CD4-positive, alpha-beta T cell treated with Interleukin-6 at 100 ng/mL for 8 hours (primary cell): ENCODE data around the gene SGPP2.
"Not testable (repeated sequence)": the region's sequence is repeated elsewhere in the genome, so short reads cannot be mapped to it uniquely, and the experiment has no call there.

Source experiments
- DNase-seq: peaks from one replicate; pipeline ENCODE4 v3.0.0-alpha.2; 2020; ENCODE audit warnings: mixed read lengths, low spot score

Gene SGPP2

DNA sequence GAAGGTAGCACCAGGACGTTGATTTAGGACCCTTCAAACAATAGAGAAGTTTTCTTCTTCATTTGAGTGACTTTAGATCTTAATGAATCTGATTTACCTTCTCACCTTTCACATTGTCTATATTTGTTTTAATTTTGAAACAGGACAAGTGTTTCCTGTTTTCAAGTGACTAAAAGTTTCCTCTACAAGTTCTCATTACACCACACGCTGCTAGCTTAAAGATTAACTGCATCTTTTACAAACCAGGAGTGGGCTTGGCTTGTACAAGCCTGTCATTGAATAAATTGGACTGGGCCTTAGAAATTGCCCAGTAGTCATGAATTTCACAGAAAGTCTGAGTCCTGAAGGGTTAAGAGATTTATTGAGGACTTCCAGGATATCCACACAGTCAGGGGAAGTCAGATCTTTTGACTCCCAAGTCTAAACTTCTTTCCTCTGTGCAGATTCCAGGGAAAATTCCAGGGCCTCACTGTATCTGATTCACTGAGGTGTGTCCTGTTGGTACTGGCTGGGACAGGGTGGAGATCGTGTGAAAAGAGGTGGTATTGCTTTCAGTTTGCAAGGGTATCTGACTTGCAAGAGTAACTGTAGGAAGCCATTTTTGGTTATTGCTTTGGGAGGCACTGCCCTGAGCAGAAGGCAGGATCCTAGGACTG, 3.4 kb downstream of the SGPP2 start:
- no peak for DNase-seq

DNA sequence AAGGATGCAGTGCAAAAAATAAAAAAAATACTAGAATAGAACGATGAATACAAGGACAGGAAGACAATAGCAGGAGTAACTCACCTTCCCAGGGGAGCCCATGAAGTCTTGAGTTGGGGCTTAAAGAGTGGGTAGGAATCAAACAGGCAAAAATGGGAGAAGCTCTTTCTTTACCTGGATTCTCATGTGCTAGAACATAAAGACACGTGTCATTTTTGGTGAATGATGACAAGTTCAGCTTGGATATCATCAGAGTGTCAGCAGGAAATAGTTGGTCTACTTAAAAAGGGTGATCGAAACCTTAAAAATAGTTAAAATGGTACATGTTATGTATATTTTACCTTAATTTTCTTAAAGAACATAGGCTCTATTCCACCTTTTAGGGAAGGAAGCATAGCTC, 5.7 kb downstream of the SGPP2 start:
- no peak for DNase-seq

DNA sequence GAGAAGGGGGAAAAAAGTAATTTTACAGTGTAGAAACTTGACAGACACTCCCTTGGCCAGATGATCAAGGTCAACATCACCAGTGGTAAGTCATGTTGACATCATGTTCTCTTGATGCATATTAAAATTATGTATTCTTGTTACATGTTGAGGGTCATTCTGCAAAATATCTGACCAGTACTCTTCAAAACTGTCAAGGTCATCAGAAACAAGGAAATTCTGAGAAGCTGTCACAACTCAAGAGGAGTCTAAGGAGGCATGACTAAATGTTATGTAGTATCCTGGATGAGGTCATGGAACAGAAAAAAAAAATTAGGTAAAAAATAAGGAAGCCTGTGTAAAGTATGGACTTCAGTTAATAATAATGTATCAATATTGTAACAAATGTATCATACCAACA, 6.3 kb downstream of the SGPP2 start:
- no peak for DNase-seq

DNA sequence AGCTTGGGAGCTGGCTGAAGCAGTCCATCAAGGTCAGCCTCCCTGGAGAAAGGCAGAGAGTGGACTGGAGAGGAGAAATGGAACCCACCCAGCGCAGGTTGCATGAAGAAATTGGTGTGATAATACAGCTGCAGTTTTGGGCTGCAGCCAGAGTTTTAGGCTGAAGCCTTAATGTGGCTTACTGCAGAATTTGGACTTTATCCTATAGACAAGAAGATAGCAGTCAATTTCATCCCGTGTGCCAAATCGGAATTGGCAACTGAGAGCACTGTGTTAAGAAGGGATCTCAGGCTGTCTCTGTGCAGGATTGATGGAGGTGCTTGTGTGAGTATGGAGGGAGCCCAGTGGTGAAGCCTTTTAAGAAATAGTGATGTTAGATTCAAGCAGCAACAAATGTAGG, 7.5 kb downstream of the SGPP2 start:
- no peak for DNase-seq

DNA sequence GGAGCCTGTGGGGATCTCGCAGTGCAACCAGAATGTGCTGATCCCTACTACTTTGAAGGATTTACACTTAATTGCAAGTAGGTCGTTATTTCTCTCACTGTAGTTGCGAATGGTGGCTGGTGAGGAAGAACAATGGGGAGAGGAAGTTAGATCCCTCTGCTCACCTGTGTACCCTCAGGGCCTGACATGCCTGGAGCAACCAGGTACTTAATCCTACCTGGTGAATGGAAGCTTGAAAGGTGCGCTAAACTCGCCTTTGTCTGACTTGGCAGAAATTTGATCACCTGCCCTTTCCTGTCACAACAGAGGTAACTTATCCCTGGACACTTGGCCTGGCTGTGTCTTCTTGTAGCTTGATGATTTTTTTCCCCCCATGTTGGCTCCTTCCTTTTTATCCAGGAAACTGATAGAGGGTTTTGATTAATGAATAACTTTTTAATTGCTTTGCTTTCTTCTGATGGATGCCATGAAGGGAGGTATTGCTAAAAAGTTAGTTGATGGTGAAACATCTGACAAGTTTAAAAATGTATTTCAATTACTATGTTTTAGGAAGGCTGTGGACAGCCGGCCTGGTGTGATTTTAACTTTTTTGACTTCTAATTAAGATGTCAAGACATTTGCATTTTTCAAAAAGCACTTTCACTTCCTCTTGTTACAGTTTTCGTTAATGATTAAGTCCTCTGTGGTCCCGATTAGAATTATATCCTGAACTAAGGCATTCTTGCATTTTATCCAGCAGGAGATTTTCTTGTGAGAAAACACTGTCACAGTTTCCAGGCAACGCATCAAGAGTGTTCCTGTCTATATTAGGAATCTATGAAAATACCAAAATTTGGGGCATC, 9.2 kb downstream of the SGPP2 start:
- DNase-seq: no peak

DNA sequence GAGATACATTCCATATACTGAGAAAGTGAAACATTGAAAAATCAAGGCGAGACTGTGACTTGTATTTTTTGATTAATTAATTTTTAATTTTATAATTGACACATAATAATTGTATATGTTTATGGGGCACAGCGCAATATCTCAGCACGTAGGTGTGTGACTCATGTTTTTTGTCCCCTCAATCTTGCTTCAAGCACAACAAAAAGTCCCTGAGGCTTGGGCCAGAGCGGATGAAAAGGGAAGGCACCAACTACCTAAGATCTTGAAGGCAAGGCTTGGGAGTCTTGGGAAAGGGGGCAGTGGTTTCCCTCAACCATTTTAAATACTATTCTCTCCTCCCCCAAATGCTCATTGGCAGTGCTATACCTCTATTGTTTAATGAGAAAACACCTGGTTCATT, 9.9 kb downstream of the SGPP2 start:
- no peak for DNase-seq

DNA sequence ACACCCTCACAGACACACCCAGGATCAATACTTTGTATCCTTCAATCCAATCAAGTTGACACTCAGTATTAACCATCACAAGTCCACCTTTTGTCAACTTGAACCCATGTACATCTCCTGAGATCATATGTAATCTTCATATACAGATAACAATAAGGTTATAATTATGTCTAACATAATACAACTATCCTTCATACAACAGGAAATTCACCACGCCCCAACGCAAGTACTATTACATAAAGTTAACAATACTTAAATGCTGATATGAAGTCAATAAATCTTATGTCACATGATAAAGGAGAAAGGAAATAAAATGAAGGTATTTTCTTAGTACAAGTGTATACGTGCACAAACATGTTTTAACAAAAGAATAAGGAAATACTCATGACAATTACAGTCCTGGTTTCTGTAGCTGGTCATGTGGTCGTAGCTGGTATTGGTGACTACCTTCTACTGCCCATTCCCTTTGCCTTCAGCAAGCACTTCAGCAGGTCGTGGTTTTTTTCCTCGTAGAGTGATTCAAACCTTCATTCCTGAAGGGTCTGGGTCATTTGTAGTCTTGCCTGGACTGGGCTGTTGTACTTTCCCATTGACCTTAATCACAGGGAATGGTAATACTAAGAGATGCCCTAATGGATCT, 11.2 kb downstream of the SGPP2 start:
- DNase-seq: not testable (repeated sequence)

DNA sequence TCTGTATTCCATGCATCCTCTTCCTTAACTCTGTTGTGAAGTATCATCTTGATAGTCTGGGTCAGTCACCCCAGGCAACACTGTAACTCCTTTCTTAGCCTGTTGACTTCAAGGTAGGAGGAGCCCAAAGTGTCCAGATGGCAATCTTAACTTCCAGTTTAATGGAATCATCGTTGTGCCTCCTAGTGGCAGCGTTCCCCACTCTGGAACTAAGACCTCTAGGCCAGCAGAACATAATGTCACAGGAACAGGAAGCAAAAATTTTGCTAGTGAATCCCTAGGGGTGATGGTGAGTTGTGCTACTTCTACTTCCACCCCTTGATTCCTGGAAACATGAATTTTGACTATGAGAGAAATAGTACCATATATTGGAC, 11.7 kb downstream of the SGPP2 start:
- DNase-seq: no peak

DNA sequence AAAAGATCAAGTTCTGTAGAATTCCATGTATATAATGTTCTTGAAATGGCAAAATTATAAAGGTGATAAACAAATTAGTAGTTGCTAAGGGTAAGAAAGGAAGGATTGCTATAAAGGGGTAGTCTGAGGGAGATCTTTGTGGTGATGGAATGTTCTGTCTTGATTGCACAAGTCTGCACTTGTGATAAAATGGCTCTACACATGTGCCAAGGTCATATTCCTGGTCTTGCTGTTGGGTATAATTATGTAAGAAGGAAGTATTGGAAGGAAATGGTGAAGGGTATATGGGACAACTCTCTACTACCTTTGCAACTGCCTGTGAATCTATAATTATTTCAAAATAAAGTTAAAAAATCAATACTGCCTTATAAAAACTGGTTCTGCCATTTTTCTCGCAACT, 15.3 kb downstream of the SGPP2 start:
- no peak for DNase-seq

DNA sequence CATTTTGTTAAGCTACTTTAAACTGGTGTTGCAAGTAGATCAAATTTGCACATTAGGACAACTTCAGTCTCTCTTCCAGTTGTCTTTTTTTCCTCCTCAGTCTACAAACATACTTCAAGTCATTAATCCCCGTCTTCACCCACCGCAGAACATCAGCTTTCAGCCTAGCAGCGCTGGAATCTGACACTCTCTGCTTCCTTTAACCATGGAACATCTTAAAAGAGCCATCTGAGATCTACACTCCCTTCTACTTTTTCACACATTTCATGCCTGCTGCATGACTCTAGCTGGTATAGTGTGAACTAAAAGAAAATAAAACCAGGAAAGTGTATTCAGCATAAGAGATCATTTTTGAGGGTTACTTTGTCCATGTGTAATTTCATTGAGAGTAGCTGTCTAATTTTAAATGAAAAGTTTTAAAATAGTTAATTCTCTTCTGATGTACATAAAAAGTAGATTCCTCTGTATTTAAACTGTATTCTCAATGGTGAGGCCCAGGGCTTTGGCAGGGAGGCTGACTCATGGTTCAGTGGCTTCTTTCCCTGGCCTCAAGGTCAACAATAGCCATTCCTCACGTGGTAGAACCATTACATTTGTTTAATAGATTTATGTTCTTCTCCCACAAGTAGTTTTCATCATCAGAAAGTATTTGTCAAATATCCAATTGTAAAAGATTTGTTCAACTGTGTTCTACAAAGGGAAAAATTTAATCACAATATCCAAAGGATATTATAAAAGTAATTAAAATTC, 16.5 kb downstream of the SGPP2 start:
- DNase-seq: no peak

DNA sequence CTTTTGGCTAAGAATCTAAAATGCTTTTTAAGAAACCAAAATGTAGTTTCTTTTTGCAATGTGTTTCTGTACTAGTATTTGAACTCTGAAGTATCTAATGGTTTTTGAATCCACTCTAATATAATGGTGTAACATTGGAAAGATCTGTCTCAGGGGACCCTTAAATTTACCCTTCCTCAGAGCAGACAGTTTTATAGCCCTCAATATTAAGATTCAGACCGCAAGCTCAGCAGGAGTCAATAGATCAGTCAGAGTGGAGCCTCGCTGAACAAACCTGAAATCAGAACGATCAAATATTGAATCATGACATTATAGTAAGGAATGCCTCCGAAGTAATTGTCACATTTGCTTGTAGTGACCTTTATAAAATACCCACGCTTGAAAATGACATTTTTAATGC, 18.3 kb downstream of the SGPP2 start:
- DNase-seq: no peak

DNA sequence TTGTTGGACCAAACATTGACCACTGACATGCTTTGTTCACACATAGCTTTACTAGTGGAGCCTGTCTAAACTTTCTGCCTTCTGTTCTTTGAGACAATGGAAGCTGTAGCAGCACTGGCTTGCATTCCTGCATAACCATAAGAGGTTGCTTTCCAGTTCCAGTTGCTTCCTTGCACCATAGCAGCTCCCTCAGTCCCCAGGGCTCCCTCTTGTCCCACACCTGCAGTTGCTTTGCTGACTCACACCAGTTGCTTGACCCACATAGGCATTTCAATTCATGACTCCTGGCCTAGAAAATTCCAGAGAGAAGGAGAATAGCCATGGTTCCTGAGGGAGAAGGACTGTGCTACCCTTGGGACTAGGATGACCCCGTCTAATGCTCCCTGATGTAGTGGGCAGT, 20.9 kb downstream of the SGPP2 start:
- DNase-seq: no peak

DNA sequence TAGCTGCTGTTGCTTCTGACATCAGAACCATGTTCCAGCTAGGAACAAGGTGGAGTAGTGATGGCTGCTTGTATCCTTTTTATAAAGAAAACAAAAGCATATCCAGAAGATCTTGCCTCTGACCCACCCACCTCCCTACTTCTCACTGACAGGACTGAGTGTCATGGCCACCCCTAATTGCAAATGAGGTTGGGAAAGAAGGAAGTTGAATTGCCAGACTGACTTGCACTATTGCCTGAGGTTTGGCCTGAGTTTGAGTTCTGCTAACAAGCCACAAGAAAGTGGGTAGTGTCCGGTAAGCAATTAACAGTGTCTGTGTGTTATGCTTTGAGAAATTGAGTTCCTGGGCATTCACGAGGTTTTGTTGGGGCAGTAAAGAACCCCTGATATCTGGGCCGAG, 22.8 kb downstream of the SGPP2 start:
- no peak for DNase-seq

DNA sequence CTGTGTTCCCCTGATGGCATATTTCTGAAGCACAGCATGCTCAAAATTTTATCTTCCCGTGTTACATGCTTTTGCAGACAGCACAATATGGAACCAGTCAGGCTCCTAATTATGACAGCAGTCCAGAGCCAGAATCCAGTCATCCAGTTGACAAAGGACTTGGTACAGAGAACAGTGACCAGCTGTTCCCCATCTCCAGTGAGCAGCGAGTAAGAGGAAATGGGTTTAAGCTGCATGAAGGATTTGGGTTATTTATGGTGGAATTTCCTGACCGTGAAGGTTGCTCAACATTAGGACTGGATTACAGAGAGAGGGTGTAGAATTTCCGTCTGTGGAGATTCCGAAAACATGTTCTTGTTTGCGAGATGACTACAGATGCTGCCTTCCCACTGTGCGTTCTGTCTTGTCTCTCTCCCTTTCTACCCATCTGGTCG, 24.4 kb downstream of the SGPP2 start:
- no peak for DNase-seq

DNA sequence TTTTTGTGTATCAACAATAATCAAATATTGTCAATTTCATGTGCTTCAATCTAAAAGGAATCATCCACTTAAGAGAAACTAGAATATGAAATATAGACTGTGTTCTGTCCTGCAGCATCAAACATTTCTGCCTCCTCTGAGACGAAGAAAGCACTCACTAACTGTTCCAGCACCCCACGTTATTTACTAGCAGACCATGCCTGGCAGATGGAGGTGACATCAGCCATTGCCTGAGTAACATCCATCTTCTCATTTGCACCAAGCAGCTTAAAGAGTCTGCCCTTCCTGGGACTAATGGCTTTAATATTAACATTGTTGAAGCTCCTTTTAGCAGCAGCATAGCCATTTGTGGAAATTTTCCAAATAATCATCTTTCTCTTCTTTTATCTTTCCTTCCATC, 25.7 kb downstream of the SGPP2 start:
- no peak for DNase-seq

DNA sequence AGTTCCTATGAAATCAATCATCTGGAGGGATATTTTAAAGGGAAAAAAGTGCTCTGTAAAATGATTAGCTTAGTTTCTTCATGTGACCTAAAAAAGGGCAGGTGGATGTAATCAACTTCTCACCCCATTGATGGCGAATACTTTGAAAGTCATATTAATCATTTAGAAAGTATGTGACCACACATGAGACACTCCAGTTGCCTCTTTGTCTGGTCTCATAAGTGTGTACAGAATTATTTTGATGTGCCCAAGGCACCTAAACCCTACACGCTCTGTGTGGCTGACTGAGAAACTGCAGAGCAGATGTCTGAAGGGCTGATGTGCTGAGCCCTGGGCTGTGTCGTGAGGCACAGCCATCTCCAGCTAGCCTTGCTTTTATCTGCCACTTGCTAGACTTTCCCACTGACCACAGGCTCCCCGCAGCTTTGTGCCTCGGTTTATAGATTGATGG, 26.9 kb downstream of the SGPP2 start:
- no peak for DNase-seq

DNA sequence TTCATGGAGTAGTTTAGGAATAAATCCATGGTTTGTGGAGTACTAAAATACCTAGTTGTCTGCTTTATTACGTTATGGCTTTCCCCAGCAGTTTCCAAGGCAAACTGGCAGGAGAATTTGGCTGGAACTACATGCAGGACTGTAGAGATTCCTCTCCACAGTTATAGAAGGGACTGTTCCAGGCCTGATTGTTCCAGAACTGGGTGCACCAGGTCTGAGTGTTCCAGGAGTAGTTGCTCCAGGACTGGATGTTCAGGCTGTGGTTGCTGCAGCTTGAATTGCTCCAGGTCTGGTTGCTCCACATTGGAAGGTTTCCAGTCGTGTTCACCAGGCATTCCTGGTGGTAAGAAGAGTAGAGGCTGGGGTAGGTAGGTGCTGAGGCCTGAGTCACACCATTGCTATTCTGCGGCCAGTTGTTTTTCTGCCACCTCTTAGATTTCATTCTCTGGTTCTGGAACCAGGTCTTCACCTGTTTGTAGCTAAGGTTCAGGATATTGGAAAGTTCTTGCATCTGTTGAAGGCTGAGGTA, 28.1 kb downstream of the SGPP2 start:
- DNase-seq: no peak

DNA sequence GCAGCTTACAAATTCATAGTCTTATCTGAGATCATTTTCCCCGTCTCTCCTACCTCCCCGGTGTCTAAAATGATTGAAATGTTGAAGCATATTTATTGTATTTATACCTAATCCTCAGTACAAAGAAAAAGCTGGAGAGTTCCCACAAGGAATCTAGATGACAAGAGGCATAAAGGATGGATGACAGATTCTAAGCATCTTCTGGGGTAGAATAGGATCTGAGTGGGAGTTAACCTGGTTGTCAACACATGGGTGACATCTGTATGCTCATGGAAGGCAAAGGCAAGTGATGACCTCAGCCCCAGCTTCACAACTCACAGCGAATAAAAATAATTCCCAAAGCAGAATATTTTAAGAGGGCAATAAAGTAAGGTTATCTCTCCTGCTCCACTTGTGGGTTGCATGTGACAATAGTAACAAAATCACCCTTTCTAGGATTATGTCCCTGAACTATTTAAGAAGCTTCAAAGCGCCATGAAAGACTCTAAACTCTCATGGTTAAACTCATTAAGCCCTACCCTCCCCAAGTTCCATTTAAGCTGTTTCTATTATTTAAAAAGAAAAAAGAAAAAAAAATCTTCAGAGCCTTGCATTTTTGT, 32.2 kb downstream of the SGPP2 start:
- no peak for DNase-seq

DNA sequence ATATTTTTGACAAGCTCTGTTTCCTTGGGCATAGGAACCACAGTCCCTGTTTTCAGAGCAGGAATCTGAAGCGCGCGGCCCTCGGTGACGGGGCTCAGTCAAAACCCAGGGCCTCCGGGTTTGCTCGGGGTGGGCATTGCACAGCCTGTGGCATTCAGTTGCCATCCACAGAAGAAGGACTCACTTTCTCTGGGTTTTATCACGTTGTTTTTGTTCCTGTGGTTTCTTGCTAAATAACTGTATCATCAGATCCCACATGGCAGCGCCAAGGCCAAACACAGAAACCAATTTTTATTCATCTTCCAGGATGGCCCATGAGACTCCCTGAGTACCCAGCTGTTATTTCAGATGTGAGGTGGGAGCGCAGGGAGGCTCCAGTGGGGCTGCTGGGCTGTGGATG, 35.6 kb downstream of the SGPP2 start:
- no peak for DNase-seq

DNA sequence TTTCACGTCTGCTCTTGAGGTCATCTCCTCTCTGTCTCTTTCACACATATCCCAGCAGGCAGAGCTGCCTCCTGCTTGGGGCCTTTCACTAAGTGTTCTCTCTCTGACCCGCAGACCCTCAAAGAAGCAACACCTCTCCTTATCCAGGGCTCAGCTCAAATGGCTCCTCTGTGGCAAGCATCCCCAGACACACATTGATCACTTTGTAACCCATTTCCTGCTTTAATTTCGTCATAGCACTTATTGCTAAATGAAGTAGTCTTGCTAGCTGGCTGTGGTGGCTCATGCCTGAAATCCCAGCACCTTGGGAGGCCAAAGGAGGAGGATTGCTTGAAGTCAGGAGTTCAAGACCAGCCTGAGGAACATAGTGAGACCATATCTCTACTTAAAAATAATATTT, 41.4 kb downstream of the SGPP2 start:
- no peak for DNase-seq

DNA sequence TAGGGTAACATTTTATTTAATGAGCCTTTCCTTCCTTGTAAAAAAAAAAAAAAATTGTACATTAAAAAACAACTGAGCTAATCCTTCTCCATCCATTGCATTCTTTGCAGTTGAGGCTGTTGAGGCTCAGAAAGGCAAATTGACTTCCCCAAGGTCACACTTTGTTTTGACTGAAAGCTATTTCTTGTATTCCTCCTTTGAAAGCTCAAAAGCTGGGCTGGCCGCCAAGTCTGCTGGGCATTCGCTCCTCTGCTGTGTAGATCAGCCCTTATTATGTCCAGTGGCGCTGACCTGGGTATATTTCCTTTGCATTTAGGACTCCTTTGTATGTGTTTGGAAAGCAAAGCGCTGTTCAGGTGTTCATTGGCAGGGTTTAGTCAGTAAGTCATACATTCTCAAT, 44.0 kb downstream of the SGPP2 start:
- DNase-seq: no peak
